Calu3 (cell line): ENCODE data around the gene MXRA7. TPM values are rescaled to one million over a fixed set of nuclear protein-coding genes. Genes with fewer than 3 reads are reported as not detected.

Experiments used
- BruUV-seq: library from RNA; stranded (reverse); fragments of 400-500 nt; replicated peaks from 2 replicates; lab custom pipeline; 2021; lab: Mats Ljungman, UMichigan
- CTCF ChIA-PET: fragments of 300-600 bp; sonication (Branson Sonifier 250); formaldehyde crosslinking; loops from one replicate; lab custom pipeline; 2022; ENCODE audit warnings: antibody characterized with exemption; lab: Charles Lee
- DNase-seq: peaks from one replicate; pipeline ENCODE4 v3.0.0; 2022
- H3K27ac Mint-ChIP-seq: one replicate; pipeline ENCODE4 v1.8.0; 2022; ENCODE audit warnings: mixed read lengths; ENCODE audit not compliant: unreplicated experiment
- H3K27me3 Mint-ChIP-seq: one replicate; pipeline ENCODE4 v1.8.0; 2022; ENCODE audit warnings: mixed read lengths; ENCODE audit not compliant: unreplicated experiment
- H3K36me3 Mint-ChIP-seq: one replicate; pipeline ENCODE4 v1.8.0; 2022; ENCODE audit warnings: mild to moderate bottlenecking, moderate library complexity, mixed read lengths; ENCODE audit not compliant: insufficient read depth, unreplicated experiment
- H3K4me1 Mint-ChIP-seq: one replicate; pipeline ENCODE4 v1.8.0; 2022; ENCODE audit warnings: mild to moderate bottlenecking, low read depth, mixed read lengths; ENCODE audit not compliant: unreplicated experiment
- H3K4me3 Mint-ChIP-seq: one replicate; pipeline ENCODE4 v1.8.0; 2022; ENCODE audit warnings: mild to moderate bottlenecking, low read depth, moderate library complexity, mixed read lengths; ENCODE audit not compliant: unreplicated experiment
- H3K9me3 Mint-ChIP-seq: one replicate; pipeline ENCODE4 v1.8.0; 2022; ENCODE audit warnings: low read depth, mixed read lengths; ENCODE audit not compliant: unreplicated experiment
- intact Hi-C: fragments of 100-400 bp; cut with micrococcal nuclease; formaldehyde crosslinking; loops from one replicate; pipeline ENCODE4 v1.10.0; 2022; ENCODE audit not compliant: unreplicated experiment
- total RNA-seq: library from RNA; stranded (reverse); gene quantifications from 2 replicates; pipeline ENCODE4 v1.2.3, GENCODE V29; 2022
- TF ChIP-seq, protein P1 (sequence below): fragments of 200-600 bp; IDR thresholded peaks from one replicate; pipeline ENCODE4 v1.8.0; 2022; ENCODE audit warnings: antibody characterized with exemption; ENCODE audit not compliant: unreplicated experiment

Gene MXRA7
- total RNA-seq, 1 experiment from 2014 or later: 9.9 TPM

GRCh38 chr17:76644995-76645394, 65.8 kb downstream of the MXRA7 start:
- Mint-ChIP-seq H3K27ac (peak overlapping the region; percentile 92), H3K36me3 (peaks cover 25% of the 10 kb centered on the region), H3K9me3 (no peaks in the 10 kb centered on the region), H3K4me1 (peaks cover 61% of the 10 kb centered on the region), H3K27me3 (no peaks in the 10 kb centered on the region), H3K4me3 (peak overlapping the region; percentile 58)
- peak; percentile 67 for DNase-seq
- TF ChIP-seq, protein P1, sequence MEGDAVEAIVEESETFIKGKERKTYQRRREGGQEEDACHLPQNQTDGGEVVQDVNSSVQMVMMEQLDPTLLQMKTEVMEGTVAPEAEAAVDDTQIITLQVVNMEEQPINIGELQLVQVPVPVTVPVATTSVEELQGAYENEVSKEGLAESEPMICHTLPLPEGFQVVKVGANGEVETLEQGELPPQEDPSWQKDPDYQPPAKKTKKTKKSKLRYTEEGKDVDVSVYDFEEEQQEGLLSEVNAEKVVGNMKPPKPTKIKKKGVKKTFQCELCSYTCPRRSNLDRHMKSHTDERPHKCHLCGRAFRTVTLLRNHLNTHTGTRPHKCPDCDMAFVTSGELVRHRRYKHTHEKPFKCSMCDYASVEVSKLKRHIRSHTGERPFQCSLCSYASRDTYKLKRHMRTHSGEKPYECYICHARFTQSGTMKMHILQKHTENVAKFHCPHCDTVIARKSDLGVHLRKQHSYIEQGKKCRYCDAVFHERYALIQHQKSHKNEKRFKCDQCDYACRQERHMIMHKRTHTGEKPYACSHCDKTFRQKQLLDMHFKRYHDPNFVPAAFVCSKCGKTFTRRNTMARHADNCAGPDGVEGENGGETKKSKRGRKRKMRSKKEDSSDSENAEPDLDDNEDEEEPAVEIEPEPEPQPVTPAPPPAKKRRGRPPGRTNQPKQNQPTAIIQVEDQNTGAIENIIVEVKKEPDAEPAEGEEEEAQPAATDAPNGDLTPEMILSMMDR: no peak
- intact Hi-C loops: loop anchor here (1.0 to 10.0 kb wide), 2 partner anchors 26 to 70 kb away; partner anchors contain the start of gene MXRA7
- CTCF ChIA-PET: interaction anchor here (0.6 to 1.8 kb wide), 3 partner anchors 26 to 104 kb away, joined by 3 to 6 read pairs (median 5); no protein-coding TSS in a partner anchor
- no TSS peak for BruUV-seq

- BruUV-seq: no TSS peak
- CTCF ChIA-PET: interaction anchor here (1.0 kb wide), 1 partner anchor 38 kb away, joined by 3 read pairs; no protein-coding TSS in a partner anchor
- peak within 1 kb of the TSS; percentile 70 for H3K27ac Mint-ChIP-seq
- no peaks in the 10 kb centered on the region for H3K27me3 Mint-ChIP-seq
- TF ChIP-seq, protein P1: no peak
- H3K4me1 Mint-ChIP-seq: peaks cover 68% of the 10 kb centered on the region
- no peaks in the 10 kb centered on the region for H3K9me3 Mint-ChIP-seq
- DNase-seq: peak; percentile 68
- H3K4me3 Mint-ChIP-seq: peak within 1 kb of the TSS; percentile 72
- intact Hi-C loops: loop anchor here (10.0 kb wide), 1 partner anchor 71 kb away; the partner anchor contains the start of gene MXRA7
- H3K36me3 Mint-ChIP-seq: peaks cover 25% of the 10 kb centered on the region
Measured at GRCh38 chr17:76643553-76644148, 67.1 kb downstream of the MXRA7 start, which contains the start of gene ST6GALNAC1. ST6GALNAC1 (minus strand) TSS chr17:76643757; CDS start chr17:76643638, 119 bp downstream.

DNA sequence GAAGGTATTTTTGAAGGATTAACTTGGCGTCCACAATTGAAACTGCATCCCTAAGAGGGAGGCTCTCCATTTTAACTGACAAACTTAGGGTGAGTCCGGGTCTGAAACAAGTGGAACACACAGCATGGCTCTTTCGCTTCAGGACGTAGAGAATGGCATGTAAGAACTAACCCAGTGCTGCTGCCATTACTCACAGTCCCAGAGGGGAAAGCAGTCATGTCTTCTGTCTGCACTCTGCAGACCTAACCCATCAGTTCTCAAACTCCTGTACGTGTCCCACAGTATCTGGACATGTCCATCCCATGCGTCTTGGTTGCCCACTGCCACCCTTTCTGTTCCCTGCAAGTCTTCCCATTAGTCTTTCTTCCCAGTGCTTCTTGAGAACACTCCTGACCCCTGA, 67.8 kb downstream of the MXRA7 start:
- H3K4me1 Mint-ChIP-seq: peaks cover 69% of the 10 kb centered on the region
- no peaks in the 10 kb centered on the region for H3K9me3 Mint-ChIP-seq
- TF ChIP-seq, protein P1: no peak
- no peaks in the 10 kb centered on the region for H3K27me3 Mint-ChIP-seq
- CTCF ChIA-PET: interaction anchor here (0.9 kb wide), 1 partner anchor 38 kb away, joined by 3 read pairs; no protein-coding TSS in a partner anchor
- BruUV-seq: TSS peak; percentile 57
- DNase-seq: no peak
- peak overlapping the region; percentile 72 for H3K4me3 Mint-ChIP-seq
- H3K27ac Mint-ChIP-seq: peak overlapping the region; percentile 70
- H3K36me3 Mint-ChIP-seq: peaks cover 25% of the 10 kb centered on the region
- intact Hi-C loops: loop anchor here (10.0 kb wide), 1 partner anchor 72 kb away; the partner anchor contains the start of gene MXRA7

- Mint-ChIP-seq H3K27me3 (no peaks in the 10 kb centered on the region), H3K27ac (peak overlapping the region; percentile 70), H3K36me3 (peaks cover 32% of the 10 kb centered on the region), H3K9me3 (no peaks in the 10 kb centered on the region), H3K4me1 (peaks cover 69% of the 10 kb centered on the region), H3K4me3 (peak overlapping the region; percentile 72)
- intact Hi-C loops: loop anchor here (10.0 kb wide), 1 partner anchor 73 kb away; the partner anchor contains the start of gene MXRA7
- no peak for DNase-seq
- BruUV-seq: no TSS peak
- CTCF ChIA-PET: interaction anchor here (0.5 to 0.9 kb wide), 2 partner anchors 39 to 399 kb away, joined by 3 to 4 read pairs; no protein-coding TSS in a partner anchor
- TF ChIP-seq, protein P1: no peak
Measured at GRCh38 chr17:76642032-76642561, 68.7 kb downstream of the MXRA7 start.
